Measurements from ENCODE around the gene GIT2. TPM values are rescaled to one million over a fixed set of nuclear protein-coding genes. Genes with fewer than 3 reads are reported as not detected.

The GIT2 gene
- total and polyA plus RNA-seq, 2 of the 13 experiments (the other 11 are each of a cell fraction or from before 2014, with no cell fraction given), result 18.4 to 19.8 TPM

- no peak for TF ChIP-seq PRDM10 (CRISPR knock-in tag; IDR thresholded peaks at IDR 0.05; ENCODE audit: low read depth)
- no peak for TF ChIP-seq RBAK (CRISPR knock-in tag; IDR thresholded peaks at IDR 0.05)
- no peak for TF ChIP-seq ETV5 (CRISPR knock-in tag; IDR thresholded peaks at IDR 0.05; ENCODE audit: borderline replicate concordance)
- no peak for TF ChIP-seq ZSCAN30 (CRISPR knock-in tag; IDR thresholded peaks at IDR 0.05)
- no peak for TF ChIP-seq SP2 (CRISPR knock-in tag; IDR thresholded peaks at IDR 0.05)
- no peak for TF ChIP-seq PCBP2 (optimal IDR thresholded peaks at IDR 0.05; ENCODE audit: low read depth, low read length, poor library complexity, severe bottlenecking)
- peak; percentile 61; the same call in 1 of the 2 replicates for TF ChIP-seq TFAP4 (IDR thresholded peaks at IDR 0.05; ENCODE audit: borderline replicate concordance, low read depth)
- TF ChIP-seq HHEX (CRISPR knock-in tag; IDR thresholded peaks at IDR 0.05), result 0 out of 2 replicates have a peak, but pooled peaks have one; percentile 12
- TF ChIP-seq CSRNP1 (CRISPR knock-in tag; IDR thresholded peaks at IDR 0.05), result no peak
- peak; percentile 85 for TF ChIP-seq ZNF362 (CRISPR knock-in tag; IDR thresholded peaks at IDR 0.05; ENCODE audit: borderline replicate concordance)
- no peak; the same call in 1 of the 2 replicates for TF ChIP-seq SIX1 (CRISPR knock-in tag; IDR thresholded peaks at IDR 0.05; ENCODE audit: borderline replicate concordance)
- no peak for TF ChIP-seq ZFP82 (CRISPR knock-in tag; IDR thresholded peaks at IDR 0.05; ENCODE audit: borderline replicate concordance)
- no peak for TF ChIP-seq PHB2 (IDR thresholded peaks at IDR 0.05; ENCODE audit: partially characterized antibody)
- TF ChIP-seq POLR2AphosphoS5 (IDR thresholded peaks at IDR 0.05; ENCODE audit: low read depth, low read length), result no peak
- TF ChIP-seq ZNF670 (CRISPR knock-in tag; IDR thresholded peaks at IDR 0.05; ENCODE audit: borderline replicate concordance), result no peak
- no peak for TF ChIP-seq ZNF260 (CRISPR knock-in tag; IDR thresholded peaks at IDR 0.05; ENCODE audit: borderline replicate concordance, low read depth)
- no peak for TF ChIP-seq RELA (CRISPR knock-in tag; IDR thresholded peaks at IDR 0.05)
- TF ChIP-seq ZNF136 (CRISPR knock-in tag; IDR thresholded peaks at IDR 0.05; ENCODE audit: low read depth), result no peak
- peak; percentile 55; the same call in 1 of the 2 replicates for TF ChIP-seq SAFB2 (CRISPR knock-in tag; IDR thresholded peaks at IDR 0.05; ENCODE audit: borderline replicate concordance, low read depth)
- no peak for TF ChIP-seq AGO1 (IDR thresholded peaks at IDR 0.05; ENCODE audit: low read depth, low read length, poor library complexity, severe bottlenecking)
- TF ChIP-seq ZNF253 (CRISPR knock-in tag; IDR thresholded peaks at IDR 0.05; ENCODE audit: borderline replicate concordance), result no peak
- TF ChIP-seq ATF5 (CRISPR knock-in tag; IDR thresholded peaks at IDR 0.05; ENCODE audit: low read depth), result no peak
These were observed 39.5 kb upstream of the GIT2 start (continued) for GRCh38 chr12:110035534-110036104.

Data from HepG2 (cell line).